ENCODE results near the gene TAL1.

The TAL1 gene

GRCh38 chr1:47229031-47229885 lies 2.8 kb downstream of the TAL1 start:
- Histone ChIP-seq H3K4me2 (ENCODE audit: low read length) (no peak overlapping the region), H3K9ac (ENCODE audit: low read length) (no peak overlapping the region), H3K4ac (ENCODE audit: low read depth, low read length) (no peak overlapping the region), H3K27ac (ENCODE audit: low read depth, low read length) (no peak overlapping the region), H3K36me3 (ENCODE audit: control insufficient read depth in 1 of 2, insufficient read depth in 2 of 2, low read length in 2 of 2) (no peaks in the 10 kb centered on the region), H4K12ac (ENCODE audit: low read depth, low read length) (no peak overlapping the region), H2BK120ac (ENCODE audit: insufficient read depth, low read length, poor library complexity) (no peak overlapping the region), H4K91ac (ENCODE audit: low read depth, low read length) (no peak overlapping the region), H3K23ac (ENCODE audit: low read length) (peak overlapping the region; percentile 38), H3K9me3 (ENCODE audit: insufficient read depth, low read depth, low read length) (peaks cover 11% of the 10 kb centered on the region), H3K14ac (ENCODE audit: low read length) (no peak overlapping the region), H2BK5ac (ENCODE audit: low read depth, low read length, poor library complexity) (no peak overlapping the region), H4K8ac (ENCODE audit: low read depth, low read length) (no peak overlapping the region), H2AK5ac (ENCODE audit: low read length) (no peak overlapping the region), H3K79me2 (ENCODE audit: control insufficient read depth, insufficient read depth, low read length, poor library complexity) (no peaks in the 10 kb centered on the region), H3K79me1 (ENCODE audit: low read length) (no peaks in the 10 kb centered on the region), H2BK12ac (ENCODE audit: low read length) (no peak overlapping the region), H3K18ac (ENCODE audit: low read length) (no peak overlapping the region), H2AFZ (ENCODE audit: insufficient read depth, low read length, poor library complexity) (no peak overlapping the region), H3K4me1 (ENCODE audit: control insufficient read depth in 1 of 2, insufficient read depth in 2 of 2, low read length in 2 of 2) (peaks cover 3 to 9% of the 10 kb centered on the region in 2 experiments), H3K27me3 (ENCODE audit: insufficient read depth, low read length) (peaks cover 93% of the 10 kb centered on the region), H3K4me3 (ENCODE audit: low read depth, low read length) (no peak overlapping the region)
- WGBS (ENCODE audit: extremely low coverage, insufficient coverage, insufficient read length): no CpG with 5 or more reads among the region's 35 CpGs
- DNase-seq: no peak

DNA sequence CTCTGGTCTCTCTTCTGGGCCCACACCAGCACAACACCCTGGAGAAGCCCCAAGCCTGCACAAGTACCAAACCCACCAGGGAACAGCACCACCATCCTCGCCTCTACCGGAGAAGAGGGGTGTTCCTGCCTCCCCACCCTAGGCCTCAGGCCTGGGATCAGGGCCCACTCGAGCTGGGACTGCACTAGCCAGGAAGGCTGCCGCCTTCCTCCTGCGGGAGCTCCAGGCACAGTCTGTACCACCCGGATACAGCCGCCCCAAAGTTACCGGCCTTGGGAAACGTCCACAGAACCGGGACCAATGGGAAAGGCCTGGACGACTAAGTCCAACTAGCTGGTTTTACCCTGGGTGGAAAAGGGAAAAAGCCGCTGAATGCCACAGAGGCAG lies 3.4 kb downstream of the TAL1 start:
- Histone ChIP-seq H3K4me3 (ENCODE audit: low read depth, low read length) (no peak overlapping the region), H2BK120ac (ENCODE audit: insufficient read depth, low read length, poor library complexity) (no peak overlapping the region), H3K36me3 (ENCODE audit: control insufficient read depth in 1 of 2, insufficient read depth in 2 of 2, low read length in 2 of 2) (no peaks in the 10 kb centered on the region), H4K91ac (ENCODE audit: low read depth, low read length) (no peak overlapping the region), H3K23ac (ENCODE audit: low read length) (no peak overlapping the region), H3K18ac (ENCODE audit: low read length) (no peak overlapping the region), H4K12ac (ENCODE audit: low read depth, low read length) (no peak overlapping the region), H2BK5ac (ENCODE audit: low read depth, low read length, poor library complexity) (no peak overlapping the region), H3K4me1 (ENCODE audit: control insufficient read depth in 1 of 2, insufficient read depth in 2 of 2, low read length in 2 of 2) (peaks cover 3 to 9% of the 10 kb centered on the region in 2 experiments), H3K14ac (ENCODE audit: low read length) (no peak overlapping the region), H3K27ac (ENCODE audit: low read depth, low read length) (no peak overlapping the region), H3K9me3 (ENCODE audit: insufficient read depth, low read depth, low read length) (peaks cover 11% of the 10 kb centered on the region), H3K4ac (ENCODE audit: low read depth, low read length) (no peak overlapping the region), H4K8ac (ENCODE audit: low read depth, low read length) (no peak overlapping the region), H3K79me2 (ENCODE audit: control insufficient read depth, insufficient read depth, low read length, poor library complexity) (no peaks in the 10 kb centered on the region), H2AFZ (ENCODE audit: insufficient read depth, low read length, poor library complexity) (no peak overlapping the region), H2AK5ac (ENCODE audit: low read length) (no peak overlapping the region), H3K27me3 (ENCODE audit: insufficient read depth, low read length) (peaks cover 95% of the 10 kb centered on the region), H3K4me2 (ENCODE audit: low read length) (no peak overlapping the region), H3K79me1 (ENCODE audit: low read length) (no peaks in the 10 kb centered on the region), H2BK12ac (ENCODE audit: low read length) (no peak overlapping the region), H3K9ac (ENCODE audit: low read length) (no peak overlapping the region)
- no CpG with 5 or more reads among the region's 12 CpGs for WGBS (ENCODE audit: extremely low coverage, insufficient coverage, insufficient read length)
- no peak for DNase-seq

- no peak overlapping the region for H4K91ac ChIP-seq (ENCODE audit: low read depth, low read length)
These were observed 4.4 kb downstream of the TAL1 start for GRCh38 chr1:47227341-47228232.

DNA sequence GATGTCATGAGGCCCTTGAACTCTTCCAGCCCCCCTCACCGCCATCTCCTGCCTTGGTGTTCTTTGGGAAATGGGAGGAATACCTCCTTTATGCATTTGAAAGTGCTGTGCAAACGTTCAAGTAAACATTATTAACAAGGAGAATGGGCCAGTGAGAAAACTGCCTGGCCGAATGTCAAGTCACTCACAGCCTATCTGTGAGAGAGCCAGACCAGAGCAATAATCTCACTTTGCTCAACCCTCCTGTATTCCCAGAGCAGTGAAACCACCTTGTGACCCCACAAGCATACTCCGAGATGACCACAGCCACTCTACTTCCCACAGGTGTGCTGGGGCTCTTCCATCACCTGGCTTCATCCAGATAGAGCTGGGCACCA lies 5.2 kb downstream of the TAL1 start:
- no peaks in the 10 kb centered on the region for H3K79me1 ChIP-seq (ENCODE audit: low read length)
- H3K14ac ChIP-seq (ENCODE audit: low read length): no peak overlapping the region
- no peak overlapping the region for H3K4me3 ChIP-seq (ENCODE audit: low read depth, low read length)
- no peak overlapping the region for H2AK5ac ChIP-seq (ENCODE audit: low read length)
- DNase-seq: no peak
- WGBS (ENCODE audit: extremely low coverage, insufficient coverage, insufficient read length): no CpG with 5 or more reads among the region's 4 CpGs
- H3K36me3 ChIP-seq (ENCODE audit: control insufficient read depth in 1 of 2, insufficient read depth in 2 of 2, low read length in 2 of 2): no peaks in the 10 kb centered on the region
- H3K18ac ChIP-seq (ENCODE audit: low read length): no peak overlapping the region
- H3K79me2 ChIP-seq (ENCODE audit: control insufficient read depth, insufficient read depth, low read length, poor library complexity): no peaks in the 10 kb centered on the region
- H2BK12ac ChIP-seq (ENCODE audit: low read length): no peak overlapping the region
- no peak overlapping the region for H3K4ac ChIP-seq (ENCODE audit: low read depth, low read length)
- no peak overlapping the region for H4K12ac ChIP-seq (ENCODE audit: low read depth, low read length)
- H3K4me1 ChIP-seq (ENCODE audit: control insufficient read depth in 1 of 2, insufficient read depth in 2 of 2, low read length in 2 of 2): peaks cover 3 to 9% of the 10 kb centered on the region in 2 experiments
- H3K9ac ChIP-seq (ENCODE audit: low read length): no peak overlapping the region
- H2BK5ac ChIP-seq (ENCODE audit: low read depth, low read length, poor library complexity): no peak overlapping the region
- H4K91ac ChIP-seq (ENCODE audit: low read depth, low read length): no peak overlapping the region
- no peak overlapping the region for H2BK120ac ChIP-seq (ENCODE audit: insufficient read depth, low read length, poor library complexity)
- H4K8ac ChIP-seq (ENCODE audit: low read depth, low read length): no peak overlapping the region
- H3K9me3 ChIP-seq (ENCODE audit: insufficient read depth, low read depth, low read length): peaks cover 17% of the 10 kb centered on the region
- no peak overlapping the region for H3K4me2 ChIP-seq (ENCODE audit: low read length)
- H3K23ac ChIP-seq (ENCODE audit: low read length): no peak overlapping the region
- H2AFZ ChIP-seq (ENCODE audit: insufficient read depth, low read length, poor library complexity): no peak overlapping the region
- H3K27ac ChIP-seq (ENCODE audit: low read depth, low read length): no peak overlapping the region
- H3K27me3 ChIP-seq (ENCODE audit: insufficient read depth, low read length): peaks cover 90% of the 10 kb centered on the region

More at GRCh38 chr1:47227341-47228232, 4.4 kb downstream of the TAL1 start:
- Histone ChIP-seq H3K79me1 (ENCODE audit: low read length) (no peaks in the 10 kb centered on the region), H2AK5ac (ENCODE audit: low read length) (no peak overlapping the region), H2BK5ac (ENCODE audit: low read depth, low read length, poor library complexity) (no peak overlapping the region), H2AFZ (ENCODE audit: insufficient read depth, low read length, poor library complexity) (no peak overlapping the region), H3K9ac (ENCODE audit: low read length) (no peak overlapping the region), H3K4me1 (ENCODE audit: control insufficient read depth in 1 of 2, insufficient read depth in 2 of 2, low read length in 2 of 2) (peaks cover 3 to 9% of the 10 kb centered on the region in 2 experiments), H3K79me2 (ENCODE audit: control insufficient read depth, insufficient read depth, low read length, poor library complexity) (no peaks in the 10 kb centered on the region), H2BK12ac (ENCODE audit: low read length) (no peak overlapping the region), H3K14ac (ENCODE audit: low read length) (no peak overlapping the region), H4K12ac (ENCODE audit: low read depth, low read length) (no peak overlapping the region), H2BK120ac (ENCODE audit: insufficient read depth, low read length, poor library complexity) (no peak overlapping the region), H4K8ac (ENCODE audit: low read depth, low read length) (no peak overlapping the region), H3K4me2 (ENCODE audit: low read length) (no peak overlapping the region), H3K36me3 (ENCODE audit: control insufficient read depth in 1 of 2, insufficient read depth in 2 of 2, low read length in 2 of 2) (no peaks in the 10 kb centered on the region), H3K4me3 (ENCODE audit: low read depth, low read length) (no peak overlapping the region), H3K23ac (ENCODE audit: low read length) (no peak overlapping the region), H3K27ac (ENCODE audit: low read depth, low read length) (no peak overlapping the region), H3K18ac (ENCODE audit: low read length) (no peak overlapping the region), H3K27me3 (ENCODE audit: insufficient read depth, low read length) (peaks cover 95% of the 10 kb centered on the region), H3K4ac (ENCODE audit: low read depth, low read length) (no peak overlapping the region), H3K9me3 (ENCODE audit: insufficient read depth, low read depth, low read length) (peaks cover 14% of the 10 kb centered on the region)
- WGBS (ENCODE audit: extremely low coverage, insufficient coverage, insufficient read length): no CpG with 5 or more reads among the region's 7 CpGs
- no peak for DNase-seq
